HTERT RPE-1 (cell line): ENCODE data around the gene ULK3.
"Not testable (repeated sequence)": the region's sequence is repeated elsewhere in the genome, so short reads cannot be mapped to it uniquely, and the experiment has no call there.

ENCODE experiments used
- in situ Hi-C: fragments of 300-500 bp; cut with MboI; formaldehyde crosslinking; loops from 4 replicates; pipeline ENCODE4 v1.14.3; 2020; ENCODE audit warnings: low sequenced_read_pairs

Gene ULK3

GRCh38 chr15:74842581-74843444 is at the start of gene ULK3:
Gene ULK3, minus strand, starts transcription at chr15:74843156. Its CDS starts 51 bp downstream, at chr15:74843105.
- in situ Hi-C loops, result no loop called here

- in situ Hi-C loops, result no loop called here
These were observed 49.4 kb upstream of the ULK3 start for GRCh38 chr15:74892313-74892712.

DNA sequence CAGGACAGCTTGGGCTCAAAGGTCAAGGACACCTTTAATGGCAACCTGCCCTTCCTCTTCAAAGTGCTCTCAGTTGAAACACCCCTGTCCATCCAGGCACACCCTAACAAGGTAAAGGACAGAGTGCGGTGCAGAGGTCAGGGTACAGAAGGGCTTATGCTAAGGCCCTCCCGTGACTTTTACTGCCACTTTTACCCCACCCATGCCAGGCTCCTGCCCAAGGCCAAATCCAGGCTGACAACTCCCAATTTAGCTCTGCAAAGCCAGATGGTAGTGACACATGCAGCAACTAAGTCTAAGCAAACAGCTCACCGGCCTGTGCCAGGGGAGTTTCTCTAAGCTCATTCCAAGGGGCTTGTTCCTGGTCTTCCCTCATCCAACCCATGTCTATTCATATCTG is 48.5 kb upstream of the ULK3 start:
- in situ Hi-C loops, result no loop called here

GRCh38 chr15:74890665-74890960 is 47.7 kb upstream of the ULK3 start:
- in situ Hi-C loops, result no loop called here

DNA sequence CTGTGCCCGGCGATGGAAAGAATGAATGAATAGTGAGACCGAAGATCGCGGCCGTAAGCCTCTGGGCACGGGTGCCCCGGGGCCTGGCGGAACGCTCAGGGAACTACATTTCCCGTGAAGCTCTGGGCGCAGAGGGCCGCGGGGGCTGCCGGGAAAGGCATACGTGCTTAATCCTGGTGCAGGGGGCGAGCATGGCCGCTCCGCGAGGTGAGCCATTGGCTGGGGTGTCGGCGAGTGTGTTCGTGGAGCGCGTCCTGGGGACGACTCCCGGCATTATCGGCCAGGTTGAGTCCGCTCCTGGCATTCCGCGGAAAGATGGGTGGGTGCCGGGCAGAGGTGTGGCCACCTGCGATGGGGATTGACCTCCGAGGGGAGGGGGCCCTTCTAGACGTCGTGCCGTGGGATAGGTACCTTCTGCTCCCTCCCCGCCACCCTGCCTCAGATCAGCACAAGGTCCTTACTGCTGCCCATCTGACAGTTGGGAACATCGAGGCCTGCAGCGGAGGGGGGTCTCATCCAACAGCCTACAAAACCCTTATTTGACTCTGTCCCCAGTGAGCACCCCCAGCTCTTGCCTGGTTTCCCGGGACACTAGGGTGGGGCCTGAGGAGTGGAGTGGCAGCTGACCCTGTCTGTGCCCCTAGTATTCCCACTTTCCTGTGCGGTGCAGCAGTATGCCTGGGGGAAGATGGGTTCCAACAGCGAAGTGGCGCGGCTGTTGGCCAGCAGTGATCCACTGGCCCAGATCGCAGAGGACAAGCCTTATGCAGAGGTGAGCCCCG is 47.1 kb upstream of the ULK3 start, which contains the start of gene MPI:
MPI (plus strand) TSS at position 160 of the 782 bp plus-strand sequence; CDS start at position 192, 32 bp downstream.
- in situ Hi-C loops, result no loop called here

GRCh38 chr15:74889390-74889882 is 46.5 kb upstream of the ULK3 start:
- in situ Hi-C loops, result no loop called here

- in situ Hi-C loops, result no loop called here
These were observed 45.8 kb upstream of the ULK3 start for GRCh38 chr15:74888716-74889115.

- in situ Hi-C loops, result not testable (repeated sequence)
These were observed 44.7 kb upstream of the ULK3 start for GRCh38 chr15:74887537-74888193.

DNA sequence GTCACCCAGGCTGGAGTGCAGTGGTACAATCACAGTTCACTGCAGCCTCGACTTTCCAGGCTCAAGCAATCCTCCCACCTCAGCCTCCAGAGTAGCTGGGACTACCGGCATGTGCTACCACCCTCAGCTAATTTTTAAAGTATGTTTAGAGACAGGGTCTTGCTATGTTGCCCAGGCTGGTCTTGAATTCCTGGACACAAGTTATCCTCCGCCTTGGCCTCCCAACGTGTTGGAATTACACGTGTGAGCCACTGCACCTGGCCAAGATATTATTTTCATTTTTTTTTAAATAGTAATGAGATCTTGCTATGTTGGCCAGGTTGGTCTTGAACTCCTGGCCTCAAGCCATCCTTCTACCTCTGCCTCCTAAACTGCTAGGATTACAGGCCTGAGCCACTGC is 42.5 kb upstream of the ULK3 start:
- in situ Hi-C loops, result no loop called here

- in situ Hi-C loops, result no loop called here
These were observed 41.7 kb upstream of the ULK3 start for GRCh38 chr15:74884428-74885223.

DNA sequence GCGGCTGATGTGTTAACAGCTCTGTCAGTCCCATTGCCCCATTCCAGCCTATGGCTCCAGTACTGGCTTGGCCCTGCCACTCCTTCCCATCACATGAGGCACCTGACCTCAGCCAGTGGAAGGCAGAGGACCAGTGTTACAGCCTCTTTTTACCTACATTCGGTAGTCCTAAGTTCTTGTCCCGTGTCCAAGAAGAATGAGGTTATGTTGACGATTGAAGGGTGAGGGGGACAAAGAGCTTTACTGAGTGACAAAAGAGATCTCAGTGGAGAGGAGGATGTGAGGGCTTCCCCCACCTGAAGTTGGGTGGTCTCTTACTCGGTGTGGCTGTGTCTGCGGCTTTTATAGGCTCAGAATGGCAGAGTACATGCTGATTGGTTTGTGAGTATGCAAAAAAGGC is 39.6 kb upstream of the ULK3 start:
- in situ Hi-C loops, result no loop called here

DNA sequence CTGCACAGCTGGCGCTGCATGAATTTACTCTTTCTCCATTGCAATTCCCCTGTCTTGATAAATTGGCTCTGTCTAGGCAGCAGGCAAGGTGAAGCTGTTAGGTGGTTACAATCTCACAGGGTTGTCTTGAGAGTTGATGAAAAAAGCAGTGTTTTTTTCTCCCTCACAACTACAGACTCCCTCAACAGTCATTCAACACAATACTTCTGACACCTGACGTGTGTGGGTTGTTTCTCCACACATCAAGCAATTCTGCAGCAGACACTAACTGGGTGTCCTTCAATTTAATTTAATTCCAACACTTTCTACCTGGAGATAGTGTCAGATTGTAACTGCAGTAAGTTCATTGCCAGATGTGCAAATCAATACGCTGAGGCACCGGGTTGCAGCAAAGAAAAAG is 35.3 kb upstream of the ULK3 start:
- in situ Hi-C loops, result no loop called here

GRCh38 chr15:74873756-74874424 is 30.9 kb upstream of the ULK3 start:
- in situ Hi-C loops, result no loop called here

- in situ Hi-C loops, result no loop called here
These were observed 30.2 kb upstream of the ULK3 start, which contains the start of gene SCAMP2 for GRCh38 chr15:74873036-74873755. Gene SCAMP2, minus strand, starts transcription at chr15:74873365. Its CDS starts 110 bp downstream, at chr15:74873255.

GRCh38 chr15:74872702-74873035 is 29.7 kb upstream of the ULK3 start:
- in situ Hi-C loops, result no loop called here

DNA sequence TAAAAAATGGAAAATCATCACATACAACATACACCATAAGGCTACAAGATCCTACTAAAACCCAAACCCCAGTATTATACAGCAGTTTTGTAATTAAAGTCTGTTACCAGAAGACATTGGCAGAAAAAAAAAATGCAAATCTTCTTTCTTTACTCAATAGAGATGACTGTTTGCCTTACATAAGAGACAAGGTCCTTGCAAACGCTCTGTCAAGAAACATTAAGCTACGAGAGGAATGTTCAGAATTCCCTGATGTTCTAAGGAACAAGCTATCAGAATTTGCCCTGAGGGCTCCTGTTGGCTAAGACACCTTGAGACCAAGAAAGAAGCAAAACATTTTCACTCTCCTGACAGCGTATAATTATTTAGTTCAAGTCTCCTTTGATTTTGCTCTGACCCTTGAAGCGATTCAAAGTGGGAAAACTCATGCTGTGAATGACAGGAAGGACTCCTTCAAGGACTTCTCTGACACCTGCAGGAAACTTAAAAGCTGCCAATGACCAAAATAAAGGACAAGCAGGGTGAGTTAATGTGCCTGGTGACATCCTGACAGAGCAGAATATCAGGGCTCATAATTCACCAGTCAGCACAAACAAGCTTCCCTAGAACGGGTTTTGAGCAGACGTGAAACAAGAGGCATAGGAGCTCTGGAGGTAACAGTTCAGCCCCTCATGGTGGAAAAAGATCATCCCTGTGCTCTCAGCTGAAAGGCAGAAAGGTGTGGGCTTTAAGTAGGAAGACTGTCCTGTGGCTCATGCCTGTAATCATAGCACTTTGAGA is 27.7 kb upstream of the ULK3 start:
- in situ Hi-C loops, result no loop called here

DNA sequence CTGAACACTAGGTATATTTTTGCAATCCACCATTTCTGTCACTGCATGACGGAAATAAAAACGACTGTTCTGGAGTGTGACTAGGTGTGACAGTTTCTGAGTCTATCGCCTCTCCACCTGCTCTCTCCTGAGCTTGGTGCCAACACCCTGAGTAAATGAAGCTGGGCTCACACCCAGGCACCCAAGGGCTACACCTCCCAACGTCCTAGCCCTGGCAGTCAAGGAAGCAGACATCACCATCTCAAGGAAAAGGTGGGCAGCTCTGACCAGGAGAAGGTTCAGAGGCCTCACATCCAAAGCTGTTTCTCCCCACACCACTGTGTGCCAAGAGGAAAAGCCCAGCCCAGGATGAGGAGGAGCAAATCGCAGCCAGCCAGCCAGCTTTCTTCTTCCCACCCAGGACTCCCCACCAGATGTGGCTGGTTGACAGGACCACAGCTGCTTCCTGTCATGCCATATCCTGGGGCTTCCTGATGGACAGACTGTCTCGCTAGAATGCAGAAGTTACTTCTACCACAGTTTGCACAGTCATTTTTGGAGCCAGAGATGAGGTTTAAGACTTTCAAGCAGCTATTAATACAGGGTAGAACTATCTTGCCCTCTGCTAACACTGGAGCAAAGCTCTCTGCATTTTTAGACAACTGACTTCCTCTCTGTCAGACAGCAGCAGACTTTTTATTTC is 26.9 kb upstream of the ULK3 start:
- in situ Hi-C loops, result no loop called here

DNA sequence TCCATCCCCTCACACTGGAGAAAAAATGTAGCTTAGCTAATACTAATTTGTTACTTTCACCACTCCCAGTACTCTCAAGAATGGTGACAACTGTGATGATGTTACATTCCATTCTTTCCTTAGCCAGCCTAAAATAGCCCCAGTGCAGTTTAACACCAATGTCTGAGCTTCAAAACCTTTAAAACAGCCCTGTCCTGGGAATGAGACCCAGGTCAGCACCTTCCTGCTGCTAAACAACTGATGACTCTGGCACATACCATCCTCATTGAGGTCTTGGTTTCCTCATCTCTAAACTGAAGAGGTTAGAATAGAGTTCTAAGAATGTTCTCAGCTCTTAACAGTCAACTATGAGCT is 26.4 kb upstream of the ULK3 start:
- in situ Hi-C loops, result no loop called here
